LNCaP clone FGC (cell line): ENCODE measurements around the gene GPR171.
"Not testable (repeated sequence)": the region's sequence is repeated elsewhere in the genome, so short reads cannot be mapped to it uniquely, and the experiment has no call there.

Experiments
- DNase-seq: peaks from one replicate; pipeline ENCODE4 v3.0.0-alpha.2; 2011; ENCODE audit warnings: low read depth
- H3K4me3 ChIP-seq: 2 replicates; pipeline ENCODE4 v1.5.1; 2011; ENCODE audit warnings: mild to moderate bottlenecking, low read depth, low read length, control low read depth
- CTCF ChIP-seq: IDR thresholded peaks from 2 replicates; pipeline ENCODE4 v1.5.1; 2012; ENCODE audit warnings: mild to moderate bottlenecking; ENCODE audit not compliant: control insufficient read depth, insufficient read depth; ENCODE audit errors: extremely low read depth

Gene GPR171

GRCh38 chr3:151178208-151178845 lies 24.7 kb downstream of the GPR171 start:
- H3K4me3 ChIP-seq, result no peak overlapping the region
- no peak for DNase-seq
- TF ChIP-seq CTCF, result no peak

GRCh38 chr3:151175952-151176351 lies 27.1 kb downstream of the GPR171 start:
- no peak overlapping the region for H3K4me3 ChIP-seq
- TF ChIP-seq CTCF, result no peak
- DNase-seq, result no peak

GRCh38 chr3:151174351-151174750 lies 28.7 kb downstream of the GPR171 start:
- TF ChIP-seq CTCF, result no peak
- no peak for DNase-seq
- H3K4me3 ChIP-seq, result no peak overlapping the region

DNA sequence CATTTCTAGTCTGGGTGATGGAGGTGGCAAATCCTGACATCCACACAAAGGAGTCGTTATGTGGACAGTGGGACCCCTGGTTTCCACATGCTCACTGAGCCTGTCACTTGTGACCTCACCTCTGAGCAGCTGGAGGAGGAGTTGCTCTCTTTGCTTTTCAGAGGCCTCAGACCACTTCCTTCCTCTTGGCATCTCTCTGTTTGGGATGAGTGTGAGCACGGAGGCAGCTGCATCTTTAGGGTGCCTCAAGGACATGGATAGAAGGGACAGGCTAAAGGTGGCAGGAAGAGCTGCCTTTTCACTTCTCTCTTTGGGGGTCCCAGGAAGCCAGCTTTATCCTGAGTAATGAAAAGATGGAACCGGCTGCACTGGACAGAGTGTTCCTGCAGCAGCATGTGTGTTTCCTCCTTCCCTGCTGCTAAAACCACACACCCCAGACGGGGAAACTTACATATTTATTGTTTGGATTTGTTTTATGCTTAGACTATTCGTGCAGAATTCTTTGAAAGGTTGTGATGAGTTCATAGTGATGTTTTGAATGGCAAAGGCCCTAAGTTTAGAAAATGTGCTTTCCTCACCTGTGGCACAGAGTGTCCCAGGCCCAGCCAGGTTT lies 31.8 kb downstream of the GPR171 start:
- DNase-seq, result no peak
- no peak overlapping the region for H3K4me3 ChIP-seq
- TF ChIP-seq CTCF, result no peak

DNA sequence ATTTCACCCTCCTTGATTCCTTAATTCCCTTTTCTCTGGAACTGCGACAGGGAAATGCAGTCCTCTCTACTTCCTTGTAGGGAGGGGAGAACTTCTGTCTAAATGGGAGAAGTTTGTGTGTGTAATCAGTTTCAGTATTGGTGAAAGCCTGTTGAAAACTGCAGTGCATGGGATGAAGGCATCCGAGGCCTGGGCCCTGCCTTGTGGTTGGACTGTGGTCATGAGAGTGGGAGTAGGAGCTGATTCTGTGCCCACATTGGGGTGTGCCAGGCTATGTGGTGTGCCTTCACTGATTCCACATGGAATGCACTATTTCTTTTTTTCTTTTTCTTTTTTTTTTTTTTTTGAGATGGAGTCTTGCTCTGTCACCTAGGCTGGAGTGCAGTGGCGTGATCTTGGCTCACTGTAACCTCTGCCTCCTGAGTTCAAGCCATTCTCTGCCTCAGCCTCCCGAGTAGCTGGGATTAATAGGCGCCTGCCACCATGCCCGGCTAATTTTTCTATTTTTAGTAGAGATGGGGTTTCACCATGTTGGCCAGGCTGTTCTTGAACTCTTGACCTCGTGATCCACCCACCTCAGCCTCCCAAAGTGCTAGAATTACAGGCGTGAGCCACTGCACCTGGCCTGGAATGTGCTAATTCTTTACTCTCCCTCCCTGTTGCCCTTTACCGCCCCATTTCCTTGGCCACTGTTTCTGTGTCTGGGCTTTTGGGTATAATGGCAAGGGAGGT lies 32.9 kb downstream of the GPR171 start:
- not testable (repeated sequence) for DNase-seq, H3K4me3 ChIP-seq

DNA sequence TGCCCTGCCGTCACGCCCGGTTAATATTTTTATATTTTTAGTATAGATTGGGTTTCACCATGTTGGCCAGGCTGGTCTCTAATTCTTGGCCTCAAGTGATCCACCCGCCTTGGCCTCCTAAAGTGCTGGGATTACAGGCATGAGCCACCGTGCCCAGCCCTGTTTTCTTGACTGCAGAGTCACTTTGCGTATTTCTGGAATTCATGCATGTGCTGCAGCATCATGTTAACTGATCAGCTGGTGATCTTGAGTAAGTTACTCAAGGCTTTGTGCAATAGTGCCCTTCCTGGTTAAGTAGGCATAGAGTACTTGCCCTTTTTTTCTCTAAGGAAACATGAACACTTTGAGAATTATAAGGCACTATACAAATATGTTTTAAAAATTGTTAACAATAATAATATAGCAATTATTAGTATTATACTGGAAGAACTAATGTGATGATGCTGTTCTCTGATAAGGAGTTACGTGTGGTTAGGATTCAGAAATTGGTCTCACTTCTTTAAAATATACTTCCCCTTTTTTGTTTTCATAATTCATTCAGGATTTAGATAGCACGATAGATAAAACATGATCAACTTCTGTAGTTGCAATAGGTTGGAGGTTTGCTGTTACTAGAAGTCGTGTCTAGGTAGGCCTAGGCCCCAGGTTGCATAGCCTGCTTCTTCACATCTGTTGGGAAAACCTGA lies 33.6 kb downstream of the GPR171 start:
- no peak overlapping the region for H3K4me3 ChIP-seq
- no peak for DNase-seq
- TF ChIP-seq CTCF, result no peak
